GM23248 (cell line): ENCODE measurements around the gene TMEM126B. TPM values are rescaled to one million over a fixed set of nuclear protein-coding genes. Genes with fewer than 3 reads are reported as not detected.

Source experiments
- DNase-seq: peaks from one replicate; pipeline ENCODE4 v3.0.0-alpha.2; 2015
- H2AFZ ChIP-seq: fragments of 200-600 bp; sonication (generic); 2 replicates; pipeline ENCODE4 v1.6.1; 2016; ENCODE audit warnings: antibody characterized with exemption
- H3F3A ChIP-seq: fragments of 200-600 bp; sonication (generic); 2 replicates; pipeline ENCODE4 v1.6.1; 2016; ENCODE audit warnings: mild to moderate bottlenecking, antibody characterized with exemption, mixed run types; ENCODE audit not compliant: insufficient read depth
- H3K27ac ChIP-seq: fragments of 200-600 bp; sonication (generic); 2 replicates; pipeline ENCODE4 v1.5.1; 2016; ENCODE audit warnings: mild to moderate bottlenecking
- H3K27me3 ChIP-seq: fragments of 200-600 bp; sonication (generic); replicated peaks from 2 replicates; pipeline ENCODE4 v1.6.1; 2016; ENCODE audit warnings: mild to moderate bottlenecking; ENCODE audit not compliant: insufficient read depth
- H3K36me3 ChIP-seq: fragments of 200-600 bp; sonication (generic); 2 replicates; pipeline ENCODE4 v1.6.1; 2016; ENCODE audit warnings: low read depth, mild to moderate bottlenecking
- H3K4me1 ChIP-seq: fragments of 200-600 bp; sonication (generic); 2 replicates; pipeline ENCODE4 v1.6.1; 2016; ENCODE audit warnings: mild to moderate bottlenecking; ENCODE audit not compliant: insufficient read depth
- H3K4me2 ChIP-seq: fragments of 200-600 bp; sonication (generic); one replicate; pipeline ENCODE4 v1.6.1; 2016; ENCODE audit warnings: mild to moderate bottlenecking; ENCODE audit not compliant: unreplicated experiment
- H3K4me3 ChIP-seq: fragments of 200-600 bp; sonication (generic); 2 replicates; pipeline ENCODE4 v1.5.1; 2016; ENCODE audit warnings: mild to moderate bottlenecking
- H3K79me2 ChIP-seq: fragments of 200-600 bp; sonication (generic); 2 replicates; pipeline ENCODE4 v1.6.1; 2016; ENCODE audit warnings: mild to moderate bottlenecking; ENCODE audit not compliant: insufficient read depth
- H3K9ac ChIP-seq: fragments of 200-600 bp; sonication (generic); 2 replicates; pipeline ENCODE4 v1.6.1; 2016; ENCODE audit warnings: mild to moderate bottlenecking
- H3K9me2 ChIP-seq: fragments of 200-600 bp; sonication (generic); 2 replicates; pipeline ENCODE4 v1.6.1; 2016; ENCODE audit warnings: mixed run types, mild to moderate bottlenecking, moderate library complexity; ENCODE audit not compliant: insufficient read depth
- H3K9me3 ChIP-seq: fragments of 200-600 bp; sonication (generic); one replicate; pipeline ENCODE4 v1.6.1; 2017; ENCODE audit warnings: low read depth
- H4K20me1 ChIP-seq: fragments of 200-600 bp; sonication (generic); 2 replicates; pipeline ENCODE4 v1.6.0; 2016; ENCODE audit not compliant: insufficient read depth
- EZH2 ChIP-seq: fragments of 200-600 bp; sonication (generic); IDR thresholded peaks from 2 replicates; pipeline ENCODE4 v1.6.1; 2018; ENCODE audit warnings: antibody characterized with exemption, mild to moderate bottlenecking; ENCODE audit not compliant: insufficient read depth, poor library complexity, severe bottlenecking
- EZH2phosphoT487 ChIP-seq: fragments of 200-600 bp; sonication (generic); IDR thresholded peaks from 2 replicates; pipeline ENCODE4 v1.6.1; 2018; ENCODE audit warnings: antibody characterized with exemption, moderate library complexity, mild to moderate bottlenecking, low read depth; ENCODE audit not compliant: insufficient read depth
- WGBS, 2 experiments: methylation state at CpG; one replicate each; pipeline ENCODE4 v1.1.6; 2015 to 2017; ENCODE audit warnings: low lambda C conversion rate in 2 of 2, low coverage in 1 of 2; ENCODE audit errors: missing lambda C conversion rate in 2 of 2; 5-methylcytosine and 5-hydroxymethylcytosine counted together
- in situ Hi-C: fragments of 300-500 bp; cut with MboI; formaldehyde crosslinking; loops from 2 replicates; pipeline ENCODE4 v1.15.0; 2020
- polyA plus RNA-seq: library from polyadenylated mRNA; unstranded; fragments of >200 nt; fragmentation: Nextera tagmentation; extraction: Ambion mirVana; gene quantifications from 2 replicates; pipeline ENCODE4 v1.2.1, GENCODE V29; 2016
- total RNA-seq: library from RNA; depleted of rRNA; stranded (reverse); fragments of >200 nt; shearing (Covaris generic); gene quantifications from 2 replicates; pipeline ENCODE4 v1.2.3, GENCODE V29; 2014

Gene TMEM126B
- total and polyA plus RNA-seq, 2 experiments from 2014 or later: 52.2 to 54.9 TPM

DNA sequence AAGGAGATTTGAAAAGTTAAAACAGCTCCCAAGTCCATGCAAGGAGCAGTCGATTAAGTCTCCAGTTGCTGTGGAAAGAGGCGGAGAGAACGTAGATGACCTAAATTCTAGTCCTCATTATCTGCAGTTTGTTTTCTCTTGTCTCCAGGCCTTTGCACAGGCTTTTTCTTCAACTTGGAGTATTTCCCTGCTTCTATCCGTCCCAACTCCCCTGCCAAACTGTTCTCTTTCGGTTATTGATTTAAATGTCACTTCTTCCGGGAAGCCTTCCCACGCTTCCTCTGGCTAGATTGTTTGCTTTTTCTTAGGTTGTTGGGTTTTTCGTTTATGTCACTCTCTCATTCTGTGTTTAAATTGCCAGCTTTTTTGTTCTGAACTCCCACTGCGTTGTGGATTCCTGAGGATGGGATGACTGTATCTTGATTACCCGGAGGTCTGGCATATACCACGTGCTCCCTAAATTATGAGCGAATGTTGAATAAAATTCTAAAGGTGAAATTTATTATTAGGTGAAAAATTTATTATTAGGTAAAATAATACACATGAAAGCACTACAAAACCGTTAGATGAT is 463 bp downstream of the TMEM126B start:
- H3K4me2 ChIP-seq: peak overlapping the region; percentile 94
- H3K9me2 ChIP-seq: no peaks in the 10 kb centered on the region
- H3F3A ChIP-seq: peaks cover 16% of the 10 kb centered on the region
- no peak for TF ChIP-seq EZH2phosphoT487
- no peak for TF ChIP-seq EZH2
- peak overlapping the region; percentile 86 for H3K9ac ChIP-seq
- in situ Hi-C loops: no loop called here
- 4 to 5% methylated on average over 13 of the region's 13 CpGs for WGBS, 2 experiments
- peak overlapping the region; percentile 99 for H3K4me3 ChIP-seq
- peaks cover 16% of the 10 kb centered on the region for H3K4me1 ChIP-seq
- H3K27me3 ChIP-seq: no peaks in the 10 kb centered on the region
- H4K20me1 ChIP-seq: no peaks in the 10 kb centered on the region
- H3K27ac ChIP-seq: peak overlapping the region; percentile 59
- H3K79me2 ChIP-seq: peaks cover 39% of the 10 kb centered on the region
- H3K36me3 ChIP-seq: no peaks in the 10 kb centered on the region; the same call in 1 of the 2 replicates
- peak overlapping the region; percentile 98 for H2AFZ ChIP-seq
- DNase-seq: peak; percentile 56
- H3K9me3 ChIP-seq: no peaks in the 10 kb centered on the region

DNA sequence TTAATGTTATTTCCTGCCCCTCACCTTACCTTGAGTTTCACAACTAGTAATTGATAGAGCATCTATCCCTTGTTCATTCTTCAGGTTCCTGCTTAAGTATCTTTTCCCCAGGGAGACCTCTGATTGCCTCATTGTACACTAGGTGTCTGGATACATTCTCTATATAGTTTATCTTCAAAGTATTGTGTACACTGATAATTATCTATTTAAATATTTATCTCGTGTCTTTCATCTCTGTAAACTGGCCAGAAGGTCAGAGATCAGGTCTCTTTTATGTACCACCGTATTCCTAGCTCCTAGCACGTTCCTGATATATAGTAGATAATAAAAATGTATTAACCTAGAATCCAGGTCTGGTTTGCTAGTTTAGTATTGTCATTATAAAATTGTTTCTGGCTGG is 6.4 kb downstream of the TMEM126B start:
- Histone ChIP-seq H3F3A (no peaks in the 10 kb centered on the region), H2AFZ (no peak overlapping the region), H3K36me3 (peaks cover 24% of the 10 kb centered on the region), H3K79me2 (peaks cover 31% of the 10 kb centered on the region), H3K9me3 (no peaks in the 10 kb centered on the region), H3K4me2 (no peak overlapping the region), H4K20me1 (no peaks in the 10 kb centered on the region), H3K4me1 (no peaks in the 10 kb centered on the region), H3K27ac (no peak overlapping the region), H3K27me3 (no peaks in the 10 kb centered on the region), H3K4me3 (no peak overlapping the region), H3K9me2 (no peaks in the 10 kb centered on the region), H3K9ac (no peak overlapping the region)
- no peak for DNase-seq
- in situ Hi-C loops: no loop called here
- TF ChIP-seq EZH2phosphoT487 (no peak), EZH2 (no peak)
- WGBS, 2 experiments: 79 to 83% methylated on average over 3 of the region's 3 CpGs

DNA sequence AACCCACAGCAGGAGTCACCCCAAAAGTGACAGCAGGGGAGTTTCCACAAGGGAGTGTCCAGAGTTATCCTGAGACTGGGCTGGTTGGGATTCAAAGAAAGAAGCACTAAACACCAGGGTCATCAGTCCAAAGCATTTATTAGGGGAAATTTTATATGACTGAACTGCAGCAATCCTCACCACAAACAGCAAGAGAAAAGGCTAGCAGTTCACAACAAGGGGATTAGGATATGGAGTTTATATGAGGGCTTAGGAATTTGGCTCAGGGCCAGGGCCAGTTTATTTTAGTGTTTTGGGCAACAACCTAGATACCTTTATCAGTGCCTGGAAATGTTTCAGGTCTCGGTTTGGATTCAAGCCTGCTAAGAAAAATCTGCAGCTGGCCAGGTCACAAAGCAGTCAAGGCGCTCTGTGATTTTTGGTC is 14.8 kb downstream of the TMEM126B start:
- Histone ChIP-seq H3K4me3 (no peak overlapping the region), H3K9ac (no peak overlapping the region), H3K79me2 (peaks cover 8% of the 10 kb centered on the region), H3K4me1 (peaks cover 6% of the 10 kb centered on the region; the same call in 1 of the 2 replicates), H3K27ac (no peak overlapping the region), H4K20me1 (no peaks in the 10 kb centered on the region), H3K36me3 (no peaks in the 10 kb centered on the region), H2AFZ (no peak overlapping the region), H3K9me2 (no peaks in the 10 kb centered on the region), H3K27me3 (no peaks in the 10 kb centered on the region), H3F3A (peaks cover 9% of the 10 kb centered on the region; the same call in 1 of the 2 replicates), H3K9me3 (no peaks in the 10 kb centered on the region), H3K4me2 (no peak overlapping the region)
- in situ Hi-C loops: no loop called here
- no peak for DNase-seq
- 90 to 95% methylated on average over 2 of the region's 2 CpGs for WGBS, 2 experiments
- TF ChIP-seq EZH2: no peak
- TF ChIP-seq EZH2phosphoT487: no peak

DNA sequence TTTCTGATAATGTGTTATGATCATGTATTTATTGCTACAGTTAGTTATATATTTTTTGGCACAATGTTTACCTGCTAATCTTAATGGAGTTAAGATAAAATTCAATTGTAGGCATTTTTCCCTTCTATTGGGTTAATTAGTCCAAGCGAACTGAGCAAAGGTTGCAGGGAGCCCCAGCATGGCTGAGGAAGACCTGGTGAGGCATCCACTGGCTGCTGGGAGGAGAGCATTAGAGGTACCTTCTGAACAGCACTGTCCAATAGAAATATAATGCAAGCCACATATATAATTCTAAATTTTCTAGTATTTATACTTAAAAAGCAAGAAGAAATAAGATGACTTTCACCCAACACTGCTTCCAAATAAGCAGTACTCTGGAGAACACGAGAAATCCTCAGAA is 18.7 kb downstream of the TMEM126B start:
- peak overlapping the region; percentile 90 for H3K4me3 ChIP-seq
- 21 to 23% methylated on average over 2 of the region's 2 CpGs for WGBS, 2 experiments
- H3F3A ChIP-seq: peaks cover 39% of the 10 kb centered on the region
- H3K36me3 ChIP-seq: no peaks in the 10 kb centered on the region
- H3K9me2 ChIP-seq: no peaks in the 10 kb centered on the region
- H4K20me1 ChIP-seq: no peaks in the 10 kb centered on the region
- no peaks in the 10 kb centered on the region for H3K9me3 ChIP-seq
- H3K27me3 ChIP-seq: no peaks in the 10 kb centered on the region
- peak overlapping the region; percentile 98 for H3K4me2 ChIP-seq
- peaks cover 21% of the 10 kb centered on the region for H3K4me1 ChIP-seq
- peaks cover 40% of the 10 kb centered on the region for H3K79me2 ChIP-seq
- DNase-seq: peak; percentile 34
- H2AFZ ChIP-seq: peak overlapping the region; percentile 96
- in situ Hi-C loops: no loop called here
- peak overlapping the region; percentile 85 for H3K9ac ChIP-seq
- TF ChIP-seq EZH2phosphoT487: no peak
- TF ChIP-seq EZH2: no peak
- peak overlapping the region; percentile 64 for H3K27ac ChIP-seq
